GM12865 (cell line): Measurements from ENCODE around the gene KY.

ENCODE experiments used
- DNase-seq: peaks from one replicate; pipeline ENCODE4 v3.0.0; 2010; ENCODE audit warnings: low read depth
- H3K4me3 ChIP-seq: 2 replicates; pipeline ENCODE4 v1.5.1; 2011; ENCODE audit warnings: mild to moderate bottlenecking, low read depth, low read length, control low read depth
- TF ChIP-seq, protein P1 (sequence below): IDR thresholded peaks from 2 replicates; pipeline ENCODE4 v1.5.1; 2011; ENCODE audit warnings: low read length, control low read depth, low read depth, inconsistent platforms; ENCODE audit not compliant: insufficient read depth; ENCODE audit errors: missing control alignments

The KY gene

DNA sequence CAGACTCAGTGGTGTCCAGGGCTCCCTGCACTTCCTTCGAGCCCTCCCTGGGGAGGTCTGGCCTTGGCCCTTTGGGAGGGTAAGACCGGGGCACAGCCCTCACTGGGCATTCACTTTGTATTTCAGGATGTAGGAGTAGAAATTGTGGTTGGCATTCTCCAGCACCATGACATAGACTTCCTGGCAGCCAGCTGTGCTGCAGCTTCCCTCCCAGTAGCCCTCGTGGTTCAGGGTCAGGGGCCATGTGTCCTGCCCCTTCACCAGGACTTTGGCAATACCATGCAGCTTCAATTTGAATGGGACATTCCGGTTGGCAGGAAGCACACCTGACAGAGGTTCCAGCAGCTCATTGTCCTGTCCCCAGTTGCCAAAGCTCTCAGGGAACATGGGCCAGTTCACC, 47.3 kb downstream of the KY start:
- DNase-seq: no peak
- no peak overlapping the region for H3K4me3 ChIP-seq
- TF ChIP-seq, protein P1, sequence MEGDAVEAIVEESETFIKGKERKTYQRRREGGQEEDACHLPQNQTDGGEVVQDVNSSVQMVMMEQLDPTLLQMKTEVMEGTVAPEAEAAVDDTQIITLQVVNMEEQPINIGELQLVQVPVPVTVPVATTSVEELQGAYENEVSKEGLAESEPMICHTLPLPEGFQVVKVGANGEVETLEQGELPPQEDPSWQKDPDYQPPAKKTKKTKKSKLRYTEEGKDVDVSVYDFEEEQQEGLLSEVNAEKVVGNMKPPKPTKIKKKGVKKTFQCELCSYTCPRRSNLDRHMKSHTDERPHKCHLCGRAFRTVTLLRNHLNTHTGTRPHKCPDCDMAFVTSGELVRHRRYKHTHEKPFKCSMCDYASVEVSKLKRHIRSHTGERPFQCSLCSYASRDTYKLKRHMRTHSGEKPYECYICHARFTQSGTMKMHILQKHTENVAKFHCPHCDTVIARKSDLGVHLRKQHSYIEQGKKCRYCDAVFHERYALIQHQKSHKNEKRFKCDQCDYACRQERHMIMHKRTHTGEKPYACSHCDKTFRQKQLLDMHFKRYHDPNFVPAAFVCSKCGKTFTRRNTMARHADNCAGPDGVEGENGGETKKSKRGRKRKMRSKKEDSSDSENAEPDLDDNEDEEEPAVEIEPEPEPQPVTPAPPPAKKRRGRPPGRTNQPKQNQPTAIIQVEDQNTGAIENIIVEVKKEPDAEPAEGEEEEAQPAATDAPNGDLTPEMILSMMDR: no peak

DNA sequence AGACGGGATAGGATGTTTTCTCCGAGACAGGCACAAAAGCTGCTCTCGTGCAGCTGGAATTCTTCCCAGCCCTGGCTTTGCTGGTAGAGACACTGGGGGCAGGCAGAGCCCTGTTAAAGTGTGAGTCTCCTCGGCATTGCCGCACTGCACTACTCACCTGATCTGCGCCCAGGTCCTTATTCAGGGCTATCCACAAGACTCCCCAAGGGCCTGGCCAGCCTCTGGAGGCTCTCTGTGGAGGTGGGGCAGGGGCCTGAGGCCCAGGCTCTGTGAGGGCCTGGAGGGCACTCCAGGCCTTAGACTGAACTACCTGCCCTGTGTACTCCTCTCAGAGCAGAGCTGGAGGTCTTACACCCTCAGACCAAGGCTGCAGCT, 48.4 kb downstream of the KY start:
- H3K4me3 ChIP-seq: no peak overlapping the region
- no peak for DNase-seq
- TF ChIP-seq, protein P1: no peak

DNA sequence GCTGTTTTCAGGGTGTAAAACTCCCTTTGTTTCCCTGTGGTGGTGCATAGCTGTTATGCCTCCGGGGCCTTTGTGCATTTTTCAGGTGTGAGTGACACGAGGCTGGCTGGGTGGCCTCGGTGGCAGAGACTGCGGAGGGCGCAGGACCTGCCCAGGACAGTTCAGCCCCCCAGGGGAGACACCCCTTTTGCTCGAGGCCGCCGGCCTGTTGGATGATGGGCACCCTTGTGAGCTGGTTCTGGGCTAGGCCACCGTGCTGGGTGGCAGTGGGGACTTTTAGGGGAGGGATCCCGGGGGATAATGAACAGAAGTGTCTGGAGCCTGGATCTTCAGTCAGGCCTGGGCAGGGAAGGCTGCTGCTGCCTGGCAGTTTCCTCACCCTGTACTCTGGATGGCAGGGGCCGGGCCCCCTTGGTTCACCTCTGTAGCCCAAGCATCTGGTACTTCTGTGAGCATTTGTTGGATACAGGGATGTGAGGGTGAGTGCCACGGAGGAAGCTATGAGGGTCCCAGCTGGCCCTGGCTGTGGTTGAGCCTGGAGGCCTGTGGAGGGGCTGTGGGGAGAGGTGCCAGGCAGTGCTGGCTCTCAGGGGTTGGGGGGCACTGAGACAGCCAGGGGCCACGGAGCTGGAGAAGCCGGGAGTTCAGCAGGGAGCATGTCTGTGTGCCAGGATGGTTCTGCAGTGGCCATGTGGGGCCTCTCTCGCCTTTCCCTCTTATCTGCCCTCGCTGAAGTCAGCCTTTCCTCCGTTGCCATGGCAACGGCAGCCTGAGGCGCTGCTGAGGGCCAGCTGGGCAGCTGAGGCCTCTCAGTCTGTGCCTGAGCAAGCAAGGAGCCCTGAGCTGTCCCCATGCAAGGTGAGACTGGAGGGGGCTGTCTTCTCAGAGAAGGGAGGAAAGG, 49.0 kb downstream of the KY start:
- H3K4me3 ChIP-seq: no peak overlapping the region
- DNase-seq: peak; percentile 7
- TF ChIP-seq, protein P1: no peak

DNA sequence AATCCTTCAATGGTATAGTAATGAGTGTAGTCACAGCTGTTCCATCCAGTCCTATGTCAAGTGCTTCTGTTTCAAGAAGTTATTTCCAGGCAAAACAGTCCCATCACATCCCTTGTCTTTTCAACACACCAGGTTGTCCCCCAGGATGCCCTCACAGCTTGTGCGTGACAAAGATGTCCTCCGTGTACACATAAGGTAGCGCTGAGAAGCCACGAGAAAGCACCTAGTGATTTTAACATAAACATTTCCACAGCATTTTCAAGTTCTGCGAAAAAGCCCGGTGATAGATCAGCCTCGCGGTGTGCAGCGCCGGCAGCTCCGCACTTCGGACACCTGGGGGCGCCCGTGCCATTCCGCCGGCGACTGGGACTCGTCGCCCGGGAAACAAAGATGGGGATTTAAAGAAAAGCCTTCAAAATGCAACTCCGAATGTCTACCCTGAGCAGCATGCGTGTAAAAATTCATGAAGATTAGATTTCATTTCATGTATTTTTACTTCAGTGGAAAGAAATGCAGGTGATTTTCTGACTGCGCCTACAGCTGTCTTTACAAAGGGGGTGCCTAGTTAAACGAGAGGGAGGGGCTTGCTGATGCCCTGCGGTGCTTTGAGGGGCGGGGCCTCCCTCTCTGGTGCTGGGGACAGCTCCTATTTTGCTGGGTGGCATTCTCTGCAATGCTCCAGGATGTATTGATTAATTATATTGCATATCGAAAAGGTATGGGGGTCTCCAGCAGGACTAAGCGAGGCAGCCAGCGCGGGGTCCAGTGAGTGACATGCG, 49.9 kb downstream of the KY start:
- peak; percentile 62 for DNase-seq
- TF ChIP-seq, protein P1: peak; percentile 91
- H3K4me3 ChIP-seq: no peak overlapping the region

DNA sequence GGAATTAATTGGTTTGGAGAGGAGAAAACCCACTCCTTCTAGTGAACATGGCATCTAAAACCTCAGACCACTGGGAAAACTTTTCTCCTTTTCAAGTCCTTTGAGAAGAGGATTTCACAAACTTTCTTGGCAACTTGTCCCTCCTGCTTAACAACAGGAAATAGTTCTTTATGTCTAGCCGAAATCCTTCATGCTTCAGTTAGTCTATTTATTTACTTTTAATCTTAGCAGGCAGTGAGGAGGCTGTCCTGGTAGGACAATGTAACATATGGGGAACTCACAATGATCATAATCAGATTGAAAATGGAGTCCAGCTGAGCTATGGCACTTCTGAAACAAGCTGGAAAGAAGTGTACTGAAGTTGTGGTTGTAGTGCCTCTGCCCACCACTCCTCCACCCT, 50.6 kb downstream of the KY start:
- no peak for DNase-seq
- H3K4me3 ChIP-seq: no peak overlapping the region
- TF ChIP-seq, protein P1: no peak

DNA sequence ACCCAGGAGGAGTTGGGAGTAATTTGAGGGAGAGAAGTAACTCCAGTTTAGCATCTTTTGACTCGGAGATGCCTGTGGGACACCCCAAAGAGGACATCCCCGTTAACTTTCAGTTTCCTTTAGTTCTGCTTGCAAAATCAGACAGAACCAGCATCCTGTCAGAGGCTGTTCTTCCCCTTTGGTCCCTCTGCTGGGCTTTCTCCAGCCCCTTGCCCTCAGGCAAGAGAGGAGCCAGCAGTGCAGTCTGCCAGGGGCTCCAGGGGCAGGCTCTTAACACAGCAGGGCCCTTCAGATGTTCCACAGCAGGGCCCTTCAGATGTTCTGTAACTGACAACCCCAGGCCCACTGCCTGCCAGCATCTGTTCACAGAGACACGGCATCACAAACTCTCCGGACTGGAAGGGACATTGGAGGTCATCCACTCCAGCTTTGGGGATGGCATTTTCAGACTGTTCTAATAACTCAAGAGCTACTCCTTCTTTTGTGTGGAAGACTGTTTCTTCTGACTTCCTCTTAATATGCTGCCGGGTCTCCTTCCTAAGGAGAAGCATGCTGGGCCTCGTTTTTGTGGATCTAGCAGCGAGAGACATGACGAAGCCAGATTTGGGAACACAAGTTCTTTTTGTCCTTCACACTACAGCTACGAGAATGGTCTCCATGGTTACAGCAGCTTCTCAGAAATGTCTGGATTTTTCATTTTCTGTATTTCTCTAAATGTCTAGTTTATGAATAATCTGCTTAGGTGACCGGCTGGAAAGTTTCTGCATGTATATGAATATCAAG, 51.9 kb downstream of the KY start:
- TF ChIP-seq, protein P1: no peak
- no peak overlapping the region for H3K4me3 ChIP-seq
- DNase-seq: peak; percentile 19
